ENCODE results near the gene PDIA6.

DNA sequence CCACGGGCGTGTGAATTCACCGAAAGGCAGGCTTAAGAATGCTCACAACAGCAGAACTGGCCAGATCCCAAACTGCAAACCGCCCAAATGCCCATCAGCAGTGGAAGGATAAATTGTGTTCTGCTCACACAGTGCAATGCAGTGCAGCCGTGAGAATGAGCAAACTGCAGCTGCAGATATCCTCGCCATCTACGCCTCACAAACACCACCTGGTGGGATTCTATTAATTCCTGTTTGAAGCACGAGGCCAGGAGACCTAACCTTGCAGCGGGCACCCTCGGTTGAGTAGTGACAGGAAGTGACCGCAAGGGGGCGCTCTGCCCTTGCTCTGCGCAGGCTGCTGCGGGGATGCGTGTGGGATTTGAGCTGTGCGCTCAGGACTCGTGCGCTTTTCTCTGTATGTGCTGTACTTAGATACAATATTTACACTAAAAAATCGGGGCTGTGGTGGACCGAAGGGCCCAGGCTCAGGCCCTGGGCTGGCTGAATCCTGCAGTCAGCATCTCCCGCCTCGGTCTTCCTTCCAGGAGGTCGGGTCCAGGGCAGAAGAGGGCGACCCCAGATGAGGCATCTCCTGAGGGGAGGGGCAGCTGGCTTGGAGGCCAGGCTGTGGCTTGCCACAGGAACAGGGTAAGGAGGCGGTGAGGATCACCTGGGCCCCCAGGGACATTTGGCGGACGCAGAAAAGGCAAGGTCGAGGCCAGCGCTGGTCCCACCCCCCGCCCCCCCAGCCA is 19.8 kb upstream of the PDIA6 start:
- TF ChIP-seq POLR2A (IDR thresholded peaks at IDR 0.05) (no peak), CTCF (IDR thresholded peaks at IDR 0.05) (peak; percentile 89 to 96 (median 95))

Data from Peyer's patch (tissue), 4 donors.